ENCODE data around the gene ANKS1A. TPM values are rescaled to one million over a fixed set of nuclear protein-coding genes. Genes with fewer than 3 reads are reported as not detected.

Gene ANKS1A
- polyA plus RNA-seq, 3 donors, result 1.7 to 8.0 (median 3.1) TPM

DNA sequence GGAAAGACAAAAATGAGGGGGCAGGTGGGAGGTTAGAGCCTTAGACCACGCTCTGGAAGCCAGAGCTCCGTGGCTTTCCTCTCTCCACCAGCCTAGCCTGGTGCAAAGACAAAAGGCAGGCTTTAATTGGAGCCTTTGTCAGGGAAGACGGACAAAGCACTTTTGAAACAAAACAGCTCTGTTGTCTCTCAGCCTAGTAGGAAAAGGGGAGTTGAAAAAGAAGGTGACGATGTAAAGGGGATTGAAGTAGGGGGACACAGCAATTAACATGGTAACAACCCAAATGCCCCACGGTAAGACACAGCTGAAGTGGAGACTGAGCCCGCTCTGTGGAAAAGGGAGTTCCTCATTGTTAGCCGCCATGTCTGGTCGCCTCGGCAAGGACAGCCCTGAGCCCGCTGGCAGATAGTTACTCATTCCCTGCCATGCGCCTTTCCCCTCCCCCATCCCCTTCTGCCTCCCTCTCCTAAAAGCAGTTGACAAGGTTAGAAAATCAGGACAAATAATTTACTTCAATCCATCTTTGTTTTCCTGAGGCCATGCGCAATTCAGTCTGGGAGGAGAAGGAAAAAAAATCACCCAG is 159.1 kb downstream of the ANKS1A start:
- H3K27me3 Mint-ChIP-seq (ENCODE audit: low read depth in 3 of 3), result no peaks in the 10 kb centered on the region
- TF ChIP-seq CTCF (IDR thresholded peaks at IDR 0.05), result no peak
- H3K4me3 Mint-ChIP-seq, result no peak overlapping the region

GRCh38 chr6:35048631-35049083 is 159.6 kb downstream of the ANKS1A start:
- H3K4me2 ChIP-seq (replicated peaks; ENCODE audit: extremely low read depth, low read length, poor library complexity, severe bottlenecking), result peak overlapping the region; percentile 69

More for the DNA sequence above, 159.1 kb downstream of the ANKS1A start:
- Histone ChIP-seq H3K9ac (ENCODE audit: insufficient read depth, low read length, poor library complexity, severe bottlenecking) (peak overlapping the region; percentile 41), H2AFZ (ENCODE audit: insufficient read depth, low read depth, low read length, poor library complexity, severe bottlenecking) (peak overlapping the region; percentile 74), H3K27me3 (ENCODE audit: control insufficient read depth in 2 of 2, insufficient read depth in 2 of 2, low read length in 2 of 2) (no peaks in the 10 kb centered on the region), H3K9me3 (replicated peaks in 1 of 2; ENCODE audit: control insufficient read depth in 1 of 2, insufficient read depth in 1 of 2, low read length in 2 of 2) (no peaks in the 10 kb centered on the region), H3K79me2 (ENCODE audit: insufficient read depth, low read length) (peaks cover 4% of the 10 kb centered on the region), H3K27ac (ENCODE audit: low read depth in 1 of 2, low read length in 2 of 2) (peak overlapping the region; percentile 60 to 87), H3K36me3 (replicated peaks in 1 of 2; ENCODE audit: control insufficient read depth in 1 of 2, insufficient read depth in 2 of 2, low read length in 2 of 2) (peaks cover 4 to 16% of the 10 kb centered on the region in 2 donors), H3K4me2 (replicated peaks; ENCODE audit: extremely low read depth, low read length, poor library complexity, severe bottlenecking) (peak overlapping the region; percentile 69), H3K4me3 (replicated peaks in 1 of 3; ENCODE audit: low read depth in 2 of 3, low read length in 3 of 3) (peak overlapping the region; percentile 30 to 73 (median 50)), H4K20me1 (ENCODE audit: insufficient read depth, low read length) (no peaks in the 10 kb centered on the region), H3K4me1 (ENCODE audit: control insufficient read depth in 1 of 2, insufficient read depth in 2 of 2, low read length in 2 of 2) (peaks cover 61 to 83% of the 10 kb centered on the region in 2 donors)
- WGBS (ENCODE audit: insufficient coverage), result 20% methylated on average over 3 of the region's 12 CpGs
- peak; percentile 71 to 78 (median 72) for DNase-seq
- Mint-ChIP-seq H3K36me3 (peaks cover 12 to 20% of the 10 kb centered on the region in 2 donors), H3K9me3 (no peaks in the 10 kb centered on the region), H3K27ac (no peak overlapping the region), H3K4me1 (peaks cover 37% of the 10 kb centered on the region)
- intact Hi-C loops (cut with micrococcal nuclease), result loop anchor here in 1 of 2 donors (2.0 to 10.0 kb wide), 2 partner anchors 13 to 163 kb away; partner anchors contain the start of genes ANKS1A and TAF11

More at GRCh38 chr6:35048631-35049083, 159.6 kb downstream of the ANKS1A start:
- peak overlapping the region; percentile 30 to 73 (median 50) for H3K4me3 ChIP-seq (replicated peaks in 1 of 3; ENCODE audit: low read depth in 2 of 3, low read length in 3 of 3)
- H3K27me3 Mint-ChIP-seq (ENCODE audit: low read depth in 3 of 3), result peaks cover 0 to 2% (median 0%) of the 10 kb centered on the region in 3 donors
- H3K9ac ChIP-seq (ENCODE audit: insufficient read depth, low read length, poor library complexity, severe bottlenecking), result peak overlapping the region; percentile 41
- H3K4me3 Mint-ChIP-seq, result no peak overlapping the region
- whole genome bisulfite sequencing (ENCODE audit: insufficient coverage), result 19% methylated on average over 11 of the region's 11 CpGs
- H3K4me1 Mint-ChIP-seq, result peaks cover 32% of the 10 kb centered on the region
- H3K27ac ChIP-seq (ENCODE audit: low read depth in 1 of 2, low read length in 2 of 2), result peak overlapping the region; percentile 60 to 87
- H3K4me1 ChIP-seq (ENCODE audit: control insufficient read depth in 1 of 2, insufficient read depth in 2 of 2, low read length in 2 of 2), result peaks cover 56 to 78% of the 10 kb centered on the region in 2 donors
- H3K9me3 ChIP-seq (replicated peaks in 1 of 2; ENCODE audit: control insufficient read depth in 1 of 2, insufficient read depth in 1 of 2, low read length in 2 of 2), result no peaks in the 10 kb centered on the region
- peak overlapping the region; percentile 74 for H2AFZ ChIP-seq (ENCODE audit: insufficient read depth, low read depth, low read length, poor library complexity, severe bottlenecking)
- H3K27me3 ChIP-seq (ENCODE audit: control insufficient read depth in 2 of 2, insufficient read depth in 2 of 2, low read length in 2 of 2), result no peaks in the 10 kb centered on the region
- no peaks in the 10 kb centered on the region for H3K9me3 Mint-ChIP-seq
- peaks cover 5 to 20% of the 10 kb centered on the region in 2 donors for H3K36me3 ChIP-seq (replicated peaks in 1 of 2; ENCODE audit: control insufficient read depth in 1 of 2, insufficient read depth in 2 of 2, low read length in 2 of 2)
- H4K20me1 ChIP-seq (ENCODE audit: insufficient read depth, low read length), result no peaks in the 10 kb centered on the region
- H3K27ac Mint-ChIP-seq, result no peak overlapping the region
- H3K36me3 Mint-ChIP-seq, result peaks cover 16 to 19% of the 10 kb centered on the region in 2 donors
- peak; percentile 44 to 58 (median 55) for DNase-seq
- intact Hi-C loops (cut with micrococcal nuclease), result loop anchor here in 1 of 2 donors (2.0 to 10.0 kb wide), 2 partner anchors 14 to 164 kb away; partner anchors contain the start of genes ANKS1A and TAF11
- peak; percentile 56 for TF ChIP-seq CTCF (IDR thresholded peaks at IDR 0.05)
- peaks cover 4% of the 10 kb centered on the region for H3K79me2 ChIP-seq (ENCODE audit: insufficient read depth, low read length)

Data from CD14-positive monocyte (primary cell).